H9 (cell line): ENCODE results near the gene DUOXA2. TPM values are rescaled to one million over a fixed set of nuclear protein-coding genes. Genes with fewer than 3 reads are reported as not detected.

Experiments used
- DNase-seq: peaks from one replicate; pipeline ENCODE4 v3.0.0-alpha.2; 2017
- H2AFZ ChIP-seq: one replicate; pipeline ENCODE4 v1.6.1; 2013; ENCODE audit warnings: mild to moderate bottlenecking, low read length, control low read depth, moderate library complexity
- H2AK5ac ChIP-seq: 2 replicates; pipeline ENCODE4 v1.6.1; 2013; ENCODE audit warnings: low read length, control low read depth, mixed read lengths; ENCODE audit not compliant: insufficient read length
- H2BK120ac ChIP-seq: one replicate; pipeline ENCODE4 v1.6.1; 2013; ENCODE audit warnings: low read depth, mild to moderate bottlenecking, low read length, control low read depth, inconsistent platforms; ENCODE audit not compliant: poor library complexity, severe bottlenecking
- H2BK12ac ChIP-seq: 2 replicates; pipeline ENCODE4 v1.6.1; 2013; ENCODE audit warnings: low read length, control low read depth, mixed read lengths, low read depth; ENCODE audit not compliant: insufficient read length
- H2BK15ac ChIP-seq: 2 replicates; pipeline ENCODE4 v1.6.1; 2013; ENCODE audit warnings: low read depth, low read length, control low read depth
- H2BK20ac ChIP-seq: one replicate; pipeline ENCODE4 v1.6.1; 2013; ENCODE audit warnings: low read depth, mild to moderate bottlenecking, low read length, control low read depth, inconsistent platforms; ENCODE audit not compliant: poor library complexity, severe bottlenecking
- H2BK5ac ChIP-seq: 2 replicates; pipeline ENCODE4 v1.6.1; 2013; ENCODE audit warnings: low read length, control low read depth, mixed read lengths; ENCODE audit not compliant: insufficient read length
- H3K14ac ChIP-seq: 2 replicates; pipeline ENCODE4 v1.6.1; 2013; ENCODE audit warnings: low read length, control low read depth; ENCODE audit not compliant: insufficient read depth
- H3K18ac ChIP-seq: 2 replicates; pipeline ENCODE4 v1.6.1; 2013; ENCODE audit warnings: low read depth, mild to moderate bottlenecking, mixed read lengths, low read length, control low read depth; ENCODE audit not compliant: insufficient read length
- H3K23ac ChIP-seq: 2 replicates; pipeline ENCODE4 v1.6.1; 2013; ENCODE audit warnings: low read length, control low read depth, mixed read lengths, low read depth; ENCODE audit not compliant: insufficient read length
- H3K23me2 ChIP-seq: 2 replicates; pipeline ENCODE4 v1.6.1; 2013; ENCODE audit warnings: low read depth, mild to moderate bottlenecking, mixed read lengths, low read length, control low read depth; ENCODE audit not compliant: insufficient read length, poor library complexity, severe bottlenecking
- H3K27ac ChIP-seq: 2 replicates; pipeline ENCODE4 v1.5.1; 2013; ENCODE audit warnings: low read length, control low read depth, mixed read lengths, low read depth; ENCODE audit not compliant: insufficient read length
- H3K27me3 ChIP-seq: 2 replicates; pipeline ENCODE4 v1.6.1; 2013; ENCODE audit warnings: low read length, control low read depth, inconsistent platforms; ENCODE audit not compliant: insufficient read depth
- H3K4ac ChIP-seq: 2 replicates; pipeline ENCODE4 v1.6.1; 2013; ENCODE audit warnings: low read depth, mild to moderate bottlenecking, control low read depth, inconsistent platforms, low read length, moderate library complexity
- H3K4me1 ChIP-seq: 2 replicates; pipeline ENCODE4 v1.6.1; 2013; ENCODE audit warnings: low read length, control low read depth, inconsistent platforms; ENCODE audit not compliant: insufficient read depth
- H3K4me2 ChIP-seq: 2 replicates; pipeline ENCODE4 v1.6.1; 2013; ENCODE audit warnings: low read length, control low read depth, mixed read lengths; ENCODE audit not compliant: insufficient read length, insufficient read depth
- H3K56ac ChIP-seq: 2 replicates; pipeline ENCODE4 v1.6.1; 2013; ENCODE audit warnings: low read depth, mild to moderate bottlenecking, mixed read lengths, low read length, control low read depth; ENCODE audit not compliant: insufficient read length
- H3K79me1 ChIP-seq: 2 replicates; pipeline ENCODE4 v1.6.1; 2013; ENCODE audit warnings: low read depth, mild to moderate bottlenecking, moderate library complexity, low read length, control low read depth, inconsistent platforms; ENCODE audit not compliant: insufficient read depth, poor library complexity, severe bottlenecking
- H3K79me2 ChIP-seq: 2 replicates; pipeline ENCODE4 v1.6.1; 2013; ENCODE audit warnings: low read length, control low read depth, inconsistent platforms; ENCODE audit not compliant: insufficient read depth
- H3K9ac ChIP-seq: 2 replicates; pipeline ENCODE4 v1.6.1; 2013; ENCODE audit warnings: low read length, control low read depth, mixed read lengths; ENCODE audit not compliant: insufficient read length; ENCODE audit errors: extremely low read depth
- H3K9me3 ChIP-seq: one replicate; pipeline ENCODE4 v1.6.1; 2013; ENCODE audit warnings: low read depth, low read length, inconsistent platforms; ENCODE audit not compliant: control insufficient read depth
- H3T11ph ChIP-seq: one replicate; pipeline ENCODE4 v1.6.1; 2013; ENCODE audit warnings: mild to moderate bottlenecking, low read length, control low read depth, inconsistent platforms
- H4K20me1 ChIP-seq: one replicate; pipeline ENCODE4 v1.6.1; 2013; ENCODE audit not compliant: control insufficient read depth, insufficient read length, insufficient read depth
- H4K5ac ChIP-seq: 2 replicates; pipeline ENCODE4 v1.6.1; 2013; ENCODE audit warnings: low read depth, mild to moderate bottlenecking, mixed read lengths, low read length, control low read depth; ENCODE audit not compliant: insufficient read length
- H4K8ac ChIP-seq: replicated peaks from 2 replicates; pipeline ENCODE4 v1.6.1; 2013; ENCODE audit warnings: low read length, control low read depth, mixed read lengths, low read depth; ENCODE audit not compliant: insufficient read length
- H4K91ac ChIP-seq: 2 replicates; pipeline ENCODE4 v1.6.1; 2013; ENCODE audit warnings: low read depth, mild to moderate bottlenecking, moderate library complexity, mixed read lengths, low read length, control low read depth; ENCODE audit not compliant: insufficient read length
- H3K27ac Mint-ChIP-seq, 3 experiments: 2 replicates in 2 of 3; 3 replicates in 1 of 3; pipeline ENCODE4 v1.8.0; 2020 to 2021; ENCODE audit warnings: mixed read lengths in 3 of 3, mild to moderate bottlenecking in 1 of 3, moderate library complexity in 1 of 3
- H3K27me3 Mint-ChIP-seq: 2 replicates; pipeline ENCODE4 v1.8.0; 2021; ENCODE audit warnings: low read depth, mild to moderate bottlenecking, moderate library complexity, mixed read lengths
- H3K36me3 Mint-ChIP-seq, 3 experiments: 2 replicates in 2 of 3; 3 replicates in 1 of 3; pipeline ENCODE4 v1.8.0; 2020 to 2021; ENCODE audit warnings: low read depth in 3 of 3, mixed read lengths in 3 of 3; ENCODE audit not compliant: insufficient read depth in 1 of 3
- H3K4me1 Mint-ChIP-seq, 2 experiments: 2 replicates each; pipeline ENCODE4 v1.8.0; 2020; ENCODE audit warnings: mixed read lengths in 2 of 2
- H3K4me3 Mint-ChIP-seq, 2 experiments: 2 replicates in 1 of 2; 3 replicates in 1 of 2; pipeline ENCODE4 v1.8.0; 2020 to 2021; ENCODE audit warnings: mild to moderate bottlenecking in 2 of 2, mixed read lengths in 2 of 2, moderate library complexity in 1 of 2
- H3K9me3 Mint-ChIP-seq, 2 experiments: 2 replicates in 1 of 2; 3 replicates in 1 of 2; pipeline ENCODE4 v1.8.0; 2020; ENCODE audit warnings: mild to moderate bottlenecking in 2 of 2, mixed read lengths in 2 of 2, moderate library complexity in 1 of 2
- WGBS: extraction: QIAGEN DNeasy Blood & Tissue Kit; methylation state at CpG from one replicate; pipeline ENCODE4 v1.1.7; 2013; ENCODE audit warnings: missing lambda C conversion rate, low lambda C conversion rate, mixed read lengths; ENCODE audit not compliant: insufficient read length; ENCODE audit errors: extremely low coverage; 5-methylcytosine and 5-hydroxymethylcytosine counted together
- total RNA-seq: library from RNA; stranded (reverse); gene quantifications from 2 replicates; pipeline ENCODE4 v1.2.1, GENCODE V29; 2021
- TF ChIP-seq, protein P1 (sequence below): fragments of 200-600 bp; sonication (generic); conservative IDR thresholded peaks from 3 replicates; pipeline ENCODE4 v1.8.0; 2021; ENCODE audit warnings: antibody characterized with exemption, mild to moderate bottlenecking

The DUOXA2 gene
- total RNA-seq, 1 experiment from 2014 or later, result not detected

DNA sequence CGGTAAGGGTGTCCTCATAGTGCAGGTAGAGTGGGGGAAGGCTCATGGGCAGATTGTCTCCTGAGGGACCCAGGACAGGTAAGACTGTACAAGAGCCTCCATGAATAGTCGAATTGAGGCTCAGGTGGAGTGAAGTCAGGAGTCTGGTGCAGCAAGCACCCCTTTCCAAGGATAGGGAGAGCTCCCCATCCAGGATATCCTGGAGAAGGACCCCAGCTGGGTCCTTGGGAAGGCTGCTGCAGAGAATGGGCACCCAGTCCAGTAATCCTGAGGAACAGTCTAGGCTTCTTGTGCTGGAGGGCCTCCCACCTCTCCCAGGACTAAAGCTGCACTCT is 592 bp downstream of the DUOXA2 start:
- no peaks in the 10 kb centered on the region; a peak in 1 of 7 replicates for H3K36me3 Mint-ChIP-seq
- H4K5ac ChIP-seq, result no peak overlapping the region
- peak overlapping the region; percentile 54 for H3K4me2 ChIP-seq
- no peak overlapping the region for H2AFZ ChIP-seq
- H4K8ac ChIP-seq, result no peak overlapping the region
- no peak overlapping the region for H2BK120ac ChIP-seq
- no peaks in the 10 kb centered on the region for H3K9me3 ChIP-seq
- peak overlapping the region in 1 of 2 experiments; percentile 73; a peak in 2 of 5 replicates for H3K4me3 Mint-ChIP-seq
- H3K4me1 ChIP-seq, result no peaks in the 10 kb centered on the region; the same call in 1 of the 2 replicates
- peaks cover 2% of the 10 kb centered on the region for H3K23me2 ChIP-seq
- TF ChIP-seq, protein P1, sequence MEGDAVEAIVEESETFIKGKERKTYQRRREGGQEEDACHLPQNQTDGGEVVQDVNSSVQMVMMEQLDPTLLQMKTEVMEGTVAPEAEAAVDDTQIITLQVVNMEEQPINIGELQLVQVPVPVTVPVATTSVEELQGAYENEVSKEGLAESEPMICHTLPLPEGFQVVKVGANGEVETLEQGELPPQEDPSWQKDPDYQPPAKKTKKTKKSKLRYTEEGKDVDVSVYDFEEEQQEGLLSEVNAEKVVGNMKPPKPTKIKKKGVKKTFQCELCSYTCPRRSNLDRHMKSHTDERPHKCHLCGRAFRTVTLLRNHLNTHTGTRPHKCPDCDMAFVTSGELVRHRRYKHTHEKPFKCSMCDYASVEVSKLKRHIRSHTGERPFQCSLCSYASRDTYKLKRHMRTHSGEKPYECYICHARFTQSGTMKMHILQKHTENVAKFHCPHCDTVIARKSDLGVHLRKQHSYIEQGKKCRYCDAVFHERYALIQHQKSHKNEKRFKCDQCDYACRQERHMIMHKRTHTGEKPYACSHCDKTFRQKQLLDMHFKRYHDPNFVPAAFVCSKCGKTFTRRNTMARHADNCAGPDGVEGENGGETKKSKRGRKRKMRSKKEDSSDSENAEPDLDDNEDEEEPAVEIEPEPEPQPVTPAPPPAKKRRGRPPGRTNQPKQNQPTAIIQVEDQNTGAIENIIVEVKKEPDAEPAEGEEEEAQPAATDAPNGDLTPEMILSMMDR, result no peak
- no peak overlapping the region for H3T11ph ChIP-seq
- WGBS, result no CpG with 5 or more reads among the region's 2 CpGs
- H3K79me1 ChIP-seq, result no peaks in the 10 kb centered on the region
- H2BK20ac ChIP-seq, result no peak overlapping the region
- no peak overlapping the region for H3K9ac ChIP-seq
- H2BK5ac ChIP-seq, result no peak overlapping the region
- peaks cover 73% of the 10 kb centered on the region for H3K27me3 ChIP-seq
- DNase-seq, result no peak
- H3K27ac ChIP-seq, result no peak overlapping the region
- no peak overlapping the region for H2BK12ac ChIP-seq
- no peak overlapping the region for H3K56ac ChIP-seq
- H3K18ac ChIP-seq, result no peak overlapping the region
- no peak overlapping the region for H3K27ac Mint-ChIP-seq
- H3K14ac ChIP-seq, result no peak overlapping the region
- H3K79me2 ChIP-seq, result no peaks in the 10 kb centered on the region
- H3K4ac ChIP-seq, result no peak overlapping the region
- no peak overlapping the region for H2AK5ac ChIP-seq
- peaks cover 6 to 13% of the 10 kb centered on the region in 2 experiments for H3K9me3 Mint-ChIP-seq
- H3K23ac ChIP-seq, result no peak overlapping the region
- H3K4me1 Mint-ChIP-seq, result peaks cover 20 to 38% of the 10 kb centered on the region in 2 experiments
- H4K91ac ChIP-seq, result no peak overlapping the region
- H2BK15ac ChIP-seq, result no peak overlapping the region
- H4K20me1 ChIP-seq, result peaks cover 6% of the 10 kb centered on the region
- peaks cover 88% of the 10 kb centered on the region for H3K27me3 Mint-ChIP-seq
